ENCODE measurements around the gene FAM135A. TPM values are rescaled to one million over a fixed set of nuclear protein-coding genes. Genes with fewer than 3 reads are reported as not detected.

FAM135A gene
- total and polyA plus RNA-seq, 2 of the 13 experiments (the other 11 are each of a cell fraction or from before 2014, with no cell fraction given), result 26.9 to 31.5 TPM

- TF ChIP-seq MIXL1 (CRISPR knock-in tag; IDR thresholded peaks at IDR 0.05), result no peak
- TF ChIP-seq ZNF580 (CRISPR knock-in tag; IDR thresholded peaks at IDR 0.05; ENCODE audit: borderline replicate concordance, low read depth), result no peak
- TF ChIP-seq TRIM24 (CRISPR knock-in tag; IDR thresholded peaks at IDR 0.05), result no peak
- no peak for TF ChIP-seq ZNF451 (CRISPR knock-in tag; IDR thresholded peaks at IDR 0.05)
- TF ChIP-seq ZXDC (CRISPR knock-in tag; IDR thresholded peaks at IDR 0.05), result no peak
- TF ChIP-seq ZNF598 (CRISPR knock-in tag; IDR thresholded peaks at IDR 0.05; ENCODE audit: borderline replicate concordance), result no peak
- TF ChIP-seq ZNF639 (CRISPR knock-in tag; conservative IDR thresholded peaks at IDR 0.05), result no peak
- TF ChIP-seq TFE3 (CRISPR knock-in tag; IDR thresholded peaks at IDR 0.05), result no peak
- TF ChIP-seq FOXK2 (IDR thresholded peaks at IDR 0.05), result no peak
- TF ChIP-seq ZNF501 (CRISPR knock-in tag; IDR thresholded peaks at IDR 0.05), result no peak
- no peak for TF ChIP-seq ZNF512B (CRISPR knock-in tag; IDR thresholded peaks at IDR 0.05; ENCODE audit: borderline replicate concordance)
- TF ChIP-seq ZNF124 (CRISPR knock-in tag; IDR thresholded peaks at IDR 0.05), result no peak
- no peak for TF ChIP-seq HNRNPL (IDR thresholded peaks at IDR 0.05; ENCODE audit: low read depth, low read length)
- TF ChIP-seq ZNF343 (CRISPR knock-in tag; IDR thresholded peaks at IDR 0.05), result no peak
- TF ChIP-seq RBFOX2 (IDR thresholded peaks at IDR 0.05; ENCODE audit: low read depth, low read length), result no peak; the same call in 1 of the 2 replicates
- no peak for TF ChIP-seq ZSCAN30 (CRISPR knock-in tag; IDR thresholded peaks at IDR 0.05)
- TF ChIP-seq ZNF674 (CRISPR knock-in tag; IDR thresholded peaks at IDR 0.05; ENCODE audit: low read depth), result no peak
- no peak for TF ChIP-seq ZNF878 (CRISPR knock-in tag; IDR thresholded peaks at IDR 0.05)
- 0 out of 2 replicates have a peak, but pooled peaks have one; percentile 6 for TF ChIP-seq FOXA3 (CRISPR knock-in tag; IDR thresholded peaks at IDR 0.05)
- TF ChIP-seq ZNF597 (CRISPR knock-in tag; IDR thresholded peaks at IDR 0.05), result no peak
- TF ChIP-seq GLI4 (CRISPR knock-in tag; IDR thresholded peaks at IDR 0.05; ENCODE audit: borderline replicate concordance), result no peak
These were observed 1.6 kb upstream of the FAM135A start (continued) for GRCh38 chr6:70411542-70412251.
